Type B pancreatic cell (in vitro differentiated cells): ENCODE results near the gene SFTPB. TPM values are rescaled to one million over a fixed set of nuclear protein-coding genes. Genes with fewer than 3 reads are reported as not detected.

Source experiments
- DNase-seq: peaks from one replicate; pipeline ENCODE4 v3.0.0; 2021; ENCODE audit warnings: mixed read lengths; ENCODE audit not compliant: unreplicated experiment; ENCODE audit errors: extremely low spot score
- H3K27ac Mint-ChIP-seq: 2 replicates; pipeline ENCODE4 v1.8.0; 2021; ENCODE audit warnings: mild to moderate bottlenecking, mixed read lengths
- H3K27me3 Mint-ChIP-seq: 2 replicates; pipeline ENCODE4 v1.8.0; 2021; ENCODE audit warnings: mixed read lengths
- H3K36me3 Mint-ChIP-seq: 2 replicates; pipeline ENCODE4 v1.8.0; 2021; ENCODE audit warnings: mixed read lengths
- H3K4me1 Mint-ChIP-seq: one replicate; pipeline ENCODE4 v1.8.0; 2021; ENCODE audit warnings: mixed read lengths; ENCODE audit not compliant: unreplicated experiment
- H3K4me3 Mint-ChIP-seq: 2 replicates; pipeline ENCODE4 v1.8.0; 2021; ENCODE audit warnings: mild to moderate bottlenecking, mixed read lengths
- H3K9me3 Mint-ChIP-seq: 2 replicates; pipeline ENCODE4 v1.8.0; 2021; ENCODE audit warnings: mixed read lengths
- total RNA-seq: library from RNA; stranded (reverse); gene quantifications from 2 replicates; pipeline ENCODE4 v1.2.1, GENCODE V29; 2021; ENCODE audit warnings: low replicate concordance
- TF ChIP-seq, protein P1 (sequence below): fragments of 200-600 bp; sonication (generic); conservative IDR thresholded peaks from 2 replicates; pipeline ENCODE4 v1.5.0; 2021; ENCODE audit warnings: antibody characterized with exemption, mild to moderate bottlenecking

Gene SFTPB
- total RNA-seq, 1 donor from 2014 or later = 2.7 TPM

DNA sequence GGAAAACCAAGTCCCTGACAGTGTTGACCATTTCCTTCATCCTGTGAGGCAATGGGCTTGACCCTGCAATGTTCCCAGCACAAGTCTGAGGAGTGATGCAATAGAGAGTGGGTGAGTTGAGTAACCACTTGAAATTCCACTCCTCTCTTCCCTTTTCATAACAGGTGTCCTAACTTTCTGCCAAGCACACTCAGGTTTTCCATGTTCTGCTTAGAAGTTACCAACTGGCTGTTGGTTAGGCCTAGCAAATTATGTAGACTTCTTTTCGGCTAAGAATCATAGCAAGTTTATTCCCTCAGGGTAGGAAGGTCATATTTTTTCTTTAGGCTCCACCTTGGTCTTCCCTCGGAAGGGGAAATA, 37.7 kb upstream of the SFTPB start:
- TF ChIP-seq, protein P1, sequence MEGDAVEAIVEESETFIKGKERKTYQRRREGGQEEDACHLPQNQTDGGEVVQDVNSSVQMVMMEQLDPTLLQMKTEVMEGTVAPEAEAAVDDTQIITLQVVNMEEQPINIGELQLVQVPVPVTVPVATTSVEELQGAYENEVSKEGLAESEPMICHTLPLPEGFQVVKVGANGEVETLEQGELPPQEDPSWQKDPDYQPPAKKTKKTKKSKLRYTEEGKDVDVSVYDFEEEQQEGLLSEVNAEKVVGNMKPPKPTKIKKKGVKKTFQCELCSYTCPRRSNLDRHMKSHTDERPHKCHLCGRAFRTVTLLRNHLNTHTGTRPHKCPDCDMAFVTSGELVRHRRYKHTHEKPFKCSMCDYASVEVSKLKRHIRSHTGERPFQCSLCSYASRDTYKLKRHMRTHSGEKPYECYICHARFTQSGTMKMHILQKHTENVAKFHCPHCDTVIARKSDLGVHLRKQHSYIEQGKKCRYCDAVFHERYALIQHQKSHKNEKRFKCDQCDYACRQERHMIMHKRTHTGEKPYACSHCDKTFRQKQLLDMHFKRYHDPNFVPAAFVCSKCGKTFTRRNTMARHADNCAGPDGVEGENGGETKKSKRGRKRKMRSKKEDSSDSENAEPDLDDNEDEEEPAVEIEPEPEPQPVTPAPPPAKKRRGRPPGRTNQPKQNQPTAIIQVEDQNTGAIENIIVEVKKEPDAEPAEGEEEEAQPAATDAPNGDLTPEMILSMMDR = no peak
- no peak for DNase-seq
- no peaks in the 10 kb centered on the region for H3K4me1 Mint-ChIP-seq
- no peak overlapping the region for H3K4me3 Mint-ChIP-seq
- H3K27me3 Mint-ChIP-seq = peaks cover 13% of the 10 kb centered on the region
- no peaks in the 10 kb centered on the region for H3K9me3 Mint-ChIP-seq
- no peak overlapping the region for H3K27ac Mint-ChIP-seq
- H3K36me3 Mint-ChIP-seq = no peaks in the 10 kb centered on the region

DNA sequence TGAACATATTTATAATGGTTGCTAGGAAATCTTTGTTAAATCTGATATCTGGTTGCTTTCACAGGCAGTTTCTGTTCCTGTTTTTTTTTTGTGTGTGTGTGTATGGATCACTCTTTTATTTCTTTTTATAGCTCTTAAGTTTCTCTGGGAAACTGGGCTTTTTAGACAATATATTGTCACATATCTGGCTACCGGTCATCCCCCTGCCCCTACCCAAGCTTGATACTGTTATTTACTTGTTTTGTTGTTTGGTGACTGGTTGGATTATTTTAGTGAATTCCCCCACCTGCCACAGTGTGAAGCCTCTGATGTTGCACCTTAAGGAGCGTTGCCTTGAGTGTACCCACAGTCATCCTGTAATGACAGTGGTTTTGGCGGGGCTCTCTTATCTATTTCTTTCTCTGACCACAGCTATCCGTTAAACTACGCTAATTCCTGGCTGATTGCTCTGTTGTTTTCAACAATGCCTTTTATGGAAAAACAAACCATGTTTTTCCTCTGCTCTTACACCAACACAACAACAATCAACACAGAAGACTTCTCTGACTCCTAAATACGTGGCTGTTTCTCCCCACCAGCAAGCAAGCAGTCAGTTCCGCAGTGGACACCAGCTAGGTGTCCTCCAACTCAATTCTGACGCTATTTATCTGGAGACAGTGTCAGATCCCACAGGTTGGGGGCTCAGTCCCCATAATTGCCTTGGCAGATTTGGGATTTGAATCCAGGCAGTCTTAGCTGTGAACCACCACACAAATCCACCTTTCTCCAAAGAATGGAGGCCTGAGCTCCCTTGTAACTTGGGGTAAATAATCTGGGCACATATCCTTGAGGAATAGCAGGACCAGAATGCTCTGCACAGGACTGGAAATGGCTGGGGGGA, 37.0 kb upstream of the SFTPB start:
- Mint-ChIP-seq H3K4me3 (no peak overlapping the region), H3K9me3 (no peaks in the 10 kb centered on the region), H3K36me3 (no peaks in the 10 kb centered on the region), H3K27me3 (peaks cover 13% of the 10 kb centered on the region), H3K4me1 (no peaks in the 10 kb centered on the region), H3K27ac (no peak overlapping the region)
- TF ChIP-seq, protein P1 = no peak
- no peak for DNase-seq

DNA sequence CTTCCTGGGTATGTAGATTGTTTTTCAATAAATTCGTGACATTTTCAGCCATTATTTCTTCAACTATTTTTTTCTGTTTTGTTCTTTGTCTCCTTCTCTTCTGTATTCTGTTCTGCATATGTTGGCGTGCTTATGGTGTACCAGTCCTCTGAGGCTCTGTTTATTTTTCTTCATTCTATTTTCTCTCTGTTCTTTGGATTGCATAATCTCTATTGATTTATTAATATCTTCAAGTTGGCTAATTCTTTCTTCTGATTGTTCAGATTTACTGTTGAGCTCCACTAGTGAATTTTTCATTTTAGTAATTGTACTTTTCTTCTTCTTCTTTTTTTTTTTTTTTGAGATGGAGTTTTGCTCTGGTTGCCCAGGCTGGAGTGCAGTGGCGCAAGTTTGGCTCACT, 36.0 kb upstream of the SFTPB start:
- Mint-ChIP-seq H3K36me3 (no peaks in the 10 kb centered on the region), H3K27ac (no peak overlapping the region), H3K9me3 (no peaks in the 10 kb centered on the region), H3K4me3 (no peak overlapping the region), H3K27me3 (peaks cover 8% of the 10 kb centered on the region), H3K4me1 (no peaks in the 10 kb centered on the region)
- TF ChIP-seq, protein P1 = no peak
- no peak for DNase-seq

DNA sequence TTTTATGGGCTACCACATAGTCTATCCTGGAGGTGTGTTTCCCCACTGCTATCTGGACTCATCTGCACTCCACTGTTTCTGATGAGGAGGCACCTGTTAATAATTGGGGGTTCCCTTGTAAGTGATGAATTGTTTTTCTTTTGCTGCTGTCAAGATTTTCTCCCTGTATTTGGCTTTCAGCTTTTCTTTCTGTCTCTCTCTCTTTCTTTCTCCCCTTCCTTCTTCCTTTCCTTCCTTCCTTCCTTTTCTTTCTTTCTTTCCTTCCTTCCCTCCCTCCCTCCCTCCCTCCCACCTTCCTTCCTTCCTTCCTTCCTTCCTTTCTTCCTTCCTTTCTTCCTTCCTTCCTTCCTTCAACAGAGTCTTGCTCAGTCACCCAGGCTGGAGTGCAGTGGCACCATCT, 35.3 kb upstream of the SFTPB start:
- H3K4me1 Mint-ChIP-seq = no peaks in the 10 kb centered on the region
- H3K27me3 Mint-ChIP-seq = peaks cover 8% of the 10 kb centered on the region
- no peak overlapping the region for H3K4me3 Mint-ChIP-seq
- TF ChIP-seq, protein P1 = no peak
- no peak for DNase-seq
- H3K36me3 Mint-ChIP-seq = no peaks in the 10 kb centered on the region
- no peaks in the 10 kb centered on the region for H3K9me3 Mint-ChIP-seq
- no peak overlapping the region for H3K27ac Mint-ChIP-seq

DNA sequence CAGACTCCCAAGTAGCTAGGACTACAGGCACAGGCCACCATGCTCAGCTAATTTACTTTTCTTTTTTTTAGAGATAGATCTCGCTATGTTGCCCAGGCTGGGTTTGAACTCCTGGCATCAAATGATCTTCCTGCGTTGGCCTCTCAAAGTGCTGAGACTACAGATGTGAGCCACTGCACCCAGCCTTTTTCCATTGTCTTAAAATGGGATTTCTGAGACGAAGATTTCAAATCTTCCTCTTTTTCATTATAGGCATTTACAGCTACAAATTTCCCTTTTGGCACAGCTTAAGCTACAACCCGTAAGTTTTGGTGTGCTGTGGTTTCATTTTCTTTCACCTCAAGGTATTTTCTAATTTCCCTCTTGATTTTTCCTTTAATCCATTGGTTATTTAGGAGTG, 34.8 kb upstream of the SFTPB start:
- H3K4me1 Mint-ChIP-seq = no peaks in the 10 kb centered on the region
- no peaks in the 10 kb centered on the region for H3K9me3 Mint-ChIP-seq
- DNase-seq = no peak
- H3K27me3 Mint-ChIP-seq = peaks cover 8% of the 10 kb centered on the region
- TF ChIP-seq, protein P1 = no peak
- H3K4me3 Mint-ChIP-seq = no peak overlapping the region
- no peaks in the 10 kb centered on the region for H3K36me3 Mint-ChIP-seq
- no peak overlapping the region for H3K27ac Mint-ChIP-seq
